ENCODE measurements around the gene GOLGA6L24.
"Not testable (repeated sequence)": the region's sequence is repeated elsewhere in the genome, so short reads cannot be mapped to it uniquely, and the experiment has no call there.

The GOLGA6L24 gene, protein sequence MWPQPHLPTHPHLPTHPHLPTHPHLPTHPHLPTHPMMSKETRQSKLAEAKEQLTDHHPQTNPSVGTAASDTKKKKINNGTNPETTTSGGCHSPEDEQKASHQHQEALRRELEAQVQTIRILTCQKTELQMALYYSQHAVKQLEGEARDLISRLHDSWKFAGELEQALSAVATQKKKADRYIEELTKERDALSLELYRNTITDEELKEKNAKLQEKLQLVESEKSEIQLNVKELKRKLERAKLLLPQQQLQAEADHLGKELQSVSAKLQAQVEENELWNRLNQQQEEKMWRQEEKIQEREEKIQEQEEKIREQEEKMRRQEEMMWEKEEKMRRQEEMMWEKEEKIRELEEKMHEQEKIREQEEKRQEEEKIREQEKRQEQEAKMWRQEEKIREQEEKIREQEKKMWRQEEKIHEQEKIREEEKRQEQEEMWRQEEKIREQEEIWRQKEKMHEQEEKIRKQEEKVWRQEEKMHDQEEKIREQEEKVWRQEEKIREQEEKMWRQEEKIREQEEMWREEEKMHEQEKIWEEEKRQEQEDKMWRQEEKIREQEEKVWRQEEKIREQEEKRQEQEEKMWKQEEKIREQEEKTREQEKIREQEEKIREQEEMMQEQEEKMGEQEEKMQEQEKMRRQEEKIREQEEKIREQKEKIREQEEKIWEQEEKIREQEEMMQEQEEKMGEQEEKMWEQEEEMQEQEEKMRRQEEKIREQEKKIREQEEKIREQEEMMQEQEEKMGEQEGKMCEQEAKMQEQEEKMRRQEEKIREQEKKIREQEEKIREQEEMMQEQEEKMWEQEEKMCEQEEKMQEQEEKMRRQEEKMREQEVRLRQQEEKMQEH

DNA sequence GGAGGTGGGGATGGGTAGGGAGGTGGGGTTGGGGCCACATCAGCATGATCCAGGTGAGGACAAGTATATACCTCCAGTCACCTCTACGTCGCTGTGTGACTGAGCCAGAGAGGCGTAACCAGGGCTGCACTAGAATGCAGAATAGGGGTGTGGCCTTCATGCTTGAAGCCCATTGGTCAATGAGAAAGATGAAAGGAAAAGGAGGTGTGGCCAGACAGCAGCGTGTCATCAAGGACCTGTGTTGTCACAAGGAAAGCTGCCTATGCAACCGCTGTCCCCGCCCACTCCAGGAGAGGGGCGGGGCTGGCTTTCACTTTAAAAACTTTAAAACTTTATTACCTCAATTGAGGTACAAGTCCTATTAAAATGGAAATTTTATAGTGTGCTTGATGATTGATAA is at the start of gene GOLGA6L24:
GOLGA6L24 (minus strand) TSS at position 101 of the 400 bp plus-strand sequence; CDS start at position 40, 61 bp downstream.
- not testable (repeated sequence) for DNase-seq

DNA sequence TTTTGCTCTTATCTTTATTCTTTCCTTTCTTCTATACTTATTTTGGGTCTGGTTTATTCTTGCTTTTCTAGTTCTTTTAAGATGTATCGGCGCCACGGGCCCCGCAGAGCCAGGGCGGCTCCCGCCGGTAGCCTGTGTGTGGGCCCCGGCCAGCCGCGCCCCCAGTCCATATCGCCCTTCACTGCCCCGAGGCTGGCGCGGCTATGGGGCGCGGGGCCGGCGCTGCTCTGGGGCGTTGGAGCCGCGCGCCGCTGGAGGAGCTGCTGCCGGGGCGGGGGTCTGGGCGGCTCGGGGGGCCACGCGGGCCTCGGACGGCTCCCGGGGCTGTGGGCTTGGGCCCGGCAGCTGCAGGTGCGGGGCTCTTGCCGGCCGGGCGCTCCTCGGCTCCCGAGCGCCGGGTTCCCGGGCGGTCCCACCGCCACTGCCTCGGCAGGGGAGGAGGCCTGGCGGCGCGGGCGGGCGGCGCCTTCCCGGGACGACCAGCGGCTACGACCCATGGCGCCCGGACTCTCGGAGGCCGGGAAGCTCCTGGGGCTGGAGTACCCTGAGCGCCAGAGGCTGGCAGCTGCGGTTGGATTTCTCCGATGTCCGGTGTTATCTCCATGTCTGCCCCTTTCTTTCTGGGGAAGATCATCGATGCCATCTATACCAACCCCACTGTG is 45.0 kb upstream of the GOLGA6L24 start:
- DNase-seq = not testable (repeated sequence)

DNA sequence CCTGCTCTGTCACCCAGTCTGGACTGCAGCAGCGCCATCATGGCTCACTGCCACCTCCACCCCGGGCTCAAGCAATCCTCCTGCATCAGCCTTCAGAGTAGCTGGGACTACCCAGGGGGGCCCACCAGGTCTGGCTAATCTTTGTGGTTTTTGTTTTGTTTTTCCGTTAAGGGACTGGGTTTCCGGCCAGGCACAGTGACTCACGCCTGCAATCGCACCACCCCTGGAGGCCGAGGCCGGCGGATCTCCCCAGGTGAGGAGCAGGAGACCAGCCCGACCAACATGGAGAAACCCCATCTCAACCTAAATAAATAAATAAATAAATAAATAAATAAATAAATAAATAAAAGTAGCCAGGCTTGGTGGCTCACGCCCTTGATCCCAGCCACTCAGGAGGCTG is 38.1 kb upstream of the GOLGA6L24 start:
- DNase-seq = not testable (repeated sequence)

DNA sequence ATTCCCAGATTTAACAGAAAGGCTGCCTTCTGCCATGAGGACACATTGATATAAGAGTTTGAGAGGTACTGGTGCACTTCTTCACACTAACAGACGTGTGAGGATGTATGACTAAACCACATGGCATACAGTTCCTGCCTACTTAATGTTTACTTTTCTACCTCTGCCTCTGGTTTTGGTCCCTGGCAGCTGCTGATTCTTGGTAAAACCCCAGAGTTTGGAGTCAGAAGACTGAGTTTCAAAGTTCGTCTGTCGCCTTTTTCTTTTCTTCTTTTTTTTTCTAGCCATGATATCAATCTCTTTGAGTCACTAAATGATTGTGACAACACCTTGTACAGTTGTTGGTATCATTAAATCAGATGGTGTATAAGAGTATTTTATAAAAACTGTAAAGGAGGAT is 22.2 kb upstream of the GOLGA6L24 start:
- DNase-seq = not testable (repeated sequence)

DNA sequence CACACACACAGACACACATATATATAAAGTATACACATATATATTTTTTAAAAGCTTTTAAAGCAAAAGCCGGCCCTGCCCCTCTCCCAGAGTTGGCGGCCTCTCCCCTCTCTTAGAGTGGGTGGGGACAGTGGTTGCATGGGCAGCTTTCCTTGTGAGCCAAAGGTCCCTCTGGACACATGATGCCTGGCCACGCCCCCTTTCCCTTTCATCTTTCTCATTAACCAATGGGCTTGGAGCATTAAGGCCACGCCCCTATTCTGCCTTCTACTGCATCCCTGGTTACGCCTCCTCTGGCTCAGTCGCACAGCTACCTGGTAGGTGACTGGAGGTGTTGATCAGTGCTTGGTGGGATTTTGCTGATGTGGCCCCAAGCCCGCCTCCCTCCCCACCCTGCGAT is 20.5 kb upstream of the GOLGA6L24 start, which contains the start of gene GOLGA8F:
GOLGA8F (plus strand) TSS at position 301 of the 400 bp plus-strand sequence; CDS start at position 399, 98 bp downstream.
- DNase-seq = not testable (repeated sequence)

DNA sequence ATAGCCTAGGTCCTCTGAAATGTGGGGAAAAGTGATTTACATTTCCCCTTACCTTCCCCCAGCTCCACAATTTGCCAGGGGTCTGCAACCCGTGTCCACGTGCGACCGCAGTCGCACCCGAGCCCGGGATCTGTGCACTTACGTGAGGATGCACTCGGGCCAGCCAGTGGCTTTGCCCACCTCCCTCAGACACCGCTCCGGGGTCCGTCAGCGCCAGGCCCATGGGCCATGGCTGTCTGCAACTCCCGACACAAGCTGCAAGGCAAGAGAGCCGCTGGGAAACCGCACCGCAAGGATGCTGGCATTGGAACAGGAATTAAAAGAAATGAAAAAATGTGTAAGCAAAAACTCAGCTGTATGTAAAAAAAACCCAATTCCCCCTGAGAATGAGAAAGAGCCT is 7.6 kb upstream of the GOLGA6L24 start:
- not testable (repeated sequence) for DNase-seq

DNA sequence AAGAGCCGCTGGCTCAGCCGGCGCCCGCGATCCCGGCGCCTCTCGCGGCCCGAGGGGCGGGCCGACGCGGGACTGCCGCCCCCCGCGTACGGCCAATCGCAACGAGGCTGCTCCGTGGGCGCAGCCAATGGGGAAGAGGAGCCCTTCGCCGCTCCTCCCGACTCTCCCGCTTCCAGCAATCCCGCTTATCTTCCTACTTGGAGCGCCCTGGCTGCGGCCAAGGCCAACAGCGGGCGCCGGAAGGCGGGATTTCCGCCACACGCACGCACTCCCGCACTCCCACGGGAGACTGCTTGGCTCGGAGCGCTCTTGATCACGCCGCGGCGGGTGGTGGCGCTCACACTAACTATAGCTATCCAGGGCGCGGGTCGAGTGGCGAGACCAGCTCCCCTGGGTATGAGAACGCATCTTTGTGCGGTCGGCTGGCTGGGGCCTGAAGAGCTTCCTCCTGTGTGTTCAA is 35.7 kb downstream of the GOLGA6L24 start, which contains the start of gene HERC2:
HERC2 (minus strand) TSS at position 51 of the 460 bp plus-strand sequence. CDS start 746 bp downstream, outside the sequence.
- not testable (repeated sequence) for DNase-seq

DNA sequence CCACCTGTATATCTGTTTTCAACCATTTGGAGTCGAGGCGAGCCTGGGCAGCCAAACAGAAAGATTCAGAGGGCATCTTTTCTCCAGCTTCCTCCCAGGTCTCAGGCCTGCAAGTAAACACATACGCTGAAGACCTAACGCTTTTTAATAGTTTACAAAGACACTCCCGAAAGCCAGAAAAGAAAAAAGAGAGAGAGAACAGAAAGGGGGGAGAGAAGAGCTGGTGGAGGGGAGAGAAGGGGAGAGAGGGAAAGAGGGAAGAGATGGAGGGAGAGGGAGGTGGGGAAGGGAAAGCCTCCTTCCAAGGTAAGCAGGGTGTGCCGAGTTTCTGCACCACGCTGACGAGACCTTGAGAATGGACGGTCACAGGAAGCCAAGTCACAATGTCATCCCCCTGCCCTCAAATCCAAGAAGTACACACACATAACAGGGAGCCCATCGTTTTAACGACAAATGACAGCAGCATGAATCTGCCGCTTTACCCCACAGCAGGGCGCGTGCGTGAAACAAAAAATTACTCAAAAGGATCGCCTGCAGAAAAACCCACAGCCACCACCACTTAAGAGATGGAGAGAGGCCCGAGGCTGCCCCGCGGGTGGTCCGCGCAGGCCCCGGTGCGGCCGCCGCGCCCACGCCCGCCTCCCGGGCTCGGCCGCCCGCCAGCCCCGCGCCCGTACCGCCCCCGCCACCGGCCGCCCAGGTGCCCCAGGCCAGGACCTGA is 36.4 kb downstream of the GOLGA6L24 start:
- peak; percentile 15 for DNase-seq

DNA sequence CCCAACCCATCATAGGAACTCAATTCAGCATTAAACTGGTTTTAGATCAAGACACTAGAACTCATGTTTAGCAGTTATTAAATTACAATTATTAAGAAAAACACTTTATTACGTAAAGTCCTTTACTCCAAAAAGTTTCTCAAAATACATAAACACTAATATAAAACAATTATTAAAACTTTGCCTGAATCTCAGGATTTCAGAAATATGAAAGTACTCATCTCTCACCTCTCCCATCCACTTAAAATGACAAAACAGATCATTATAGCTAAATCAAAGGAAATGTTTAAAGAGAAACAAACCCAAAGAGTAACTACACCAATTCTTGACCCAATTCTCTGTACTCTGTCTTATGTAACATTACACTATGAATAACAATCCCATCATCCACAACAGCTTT is 38.2 kb downstream of the GOLGA6L24 start:
- DNase-seq = not testable (repeated sequence)

DNA sequence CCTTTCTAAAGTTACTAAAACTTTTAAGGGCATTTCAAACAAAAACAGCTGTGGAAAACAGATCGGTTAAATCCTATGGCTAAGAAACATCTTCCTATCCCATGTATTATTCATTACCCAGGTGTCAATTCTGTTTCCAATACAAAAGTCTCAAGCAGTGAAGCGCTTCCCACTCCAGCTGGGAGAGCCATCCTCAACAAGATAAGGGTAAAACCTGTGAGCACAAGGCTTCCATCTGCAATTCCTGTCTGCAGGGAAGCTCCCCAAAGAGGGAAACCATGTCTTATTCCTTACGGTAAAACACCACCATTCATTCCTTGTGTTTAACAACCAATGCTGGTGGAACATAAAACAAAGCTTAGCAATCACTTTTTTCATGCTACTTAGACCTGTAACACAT is 39.1 kb downstream of the GOLGA6L24 start:
- not testable (repeated sequence) for DNase-seq

DNA sequence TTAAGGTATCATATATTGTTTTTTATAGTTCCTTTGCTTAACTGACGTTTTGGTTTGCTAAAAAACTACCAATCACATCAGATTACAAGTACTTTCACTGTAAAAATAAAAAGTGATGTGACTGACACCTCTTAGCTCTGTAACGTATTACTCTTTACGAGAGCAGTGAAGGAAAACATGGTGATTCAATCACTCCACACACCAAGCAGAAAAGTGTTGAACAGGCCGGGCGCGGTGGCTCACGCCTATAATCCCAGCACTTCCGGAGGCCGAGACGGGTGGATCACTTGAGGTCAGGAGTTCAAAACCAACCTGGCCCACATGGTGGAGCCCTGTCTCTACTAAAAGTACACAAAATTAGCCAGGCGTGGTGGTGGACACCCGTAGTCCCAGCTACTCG is 39.8 kb downstream of the GOLGA6L24 start:
- not testable (repeated sequence) for DNase-seq

DNA sequence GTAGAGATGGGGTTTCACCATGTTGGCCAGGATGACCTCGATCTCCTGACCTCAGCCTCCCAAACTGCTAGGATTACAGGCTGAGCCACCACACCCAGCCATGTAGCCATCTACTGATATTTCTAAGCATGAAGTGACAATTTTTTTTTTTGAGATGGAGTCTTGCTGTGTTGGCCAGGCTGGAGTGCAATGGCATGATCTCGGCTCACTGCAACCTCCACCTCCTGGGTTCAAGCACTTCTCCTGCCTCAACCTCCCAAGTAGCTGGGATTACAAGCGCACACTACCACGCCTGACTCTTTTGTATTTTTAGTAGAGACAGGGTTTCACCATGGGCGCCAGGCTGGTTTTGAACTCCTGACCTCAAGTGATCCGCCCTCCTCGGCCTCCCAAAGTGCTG is 40.9 kb downstream of the GOLGA6L24 start:
- not testable (repeated sequence) for DNase-seq

DNA sequence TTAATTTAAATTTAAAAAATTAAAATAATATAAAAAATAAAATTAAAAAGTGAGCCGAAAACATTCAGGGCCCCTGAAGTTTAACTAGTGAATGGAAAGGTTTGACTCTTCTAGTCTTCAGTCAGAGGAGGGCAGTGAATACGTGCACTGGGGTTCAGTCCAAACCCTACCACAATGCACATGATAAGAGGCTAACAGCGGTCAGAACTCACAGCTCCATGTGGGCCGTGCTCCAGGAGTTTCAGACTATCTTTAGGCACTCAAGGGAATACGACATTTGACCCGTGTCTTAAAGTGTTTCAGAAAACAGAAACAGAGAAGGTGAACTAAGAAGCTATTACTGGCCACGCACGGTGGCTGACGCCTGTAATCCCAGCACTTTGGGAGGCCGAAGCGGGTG is 47.4 kb downstream of the GOLGA6L24 start:
- not testable (repeated sequence) for DNase-seq

DNA sequence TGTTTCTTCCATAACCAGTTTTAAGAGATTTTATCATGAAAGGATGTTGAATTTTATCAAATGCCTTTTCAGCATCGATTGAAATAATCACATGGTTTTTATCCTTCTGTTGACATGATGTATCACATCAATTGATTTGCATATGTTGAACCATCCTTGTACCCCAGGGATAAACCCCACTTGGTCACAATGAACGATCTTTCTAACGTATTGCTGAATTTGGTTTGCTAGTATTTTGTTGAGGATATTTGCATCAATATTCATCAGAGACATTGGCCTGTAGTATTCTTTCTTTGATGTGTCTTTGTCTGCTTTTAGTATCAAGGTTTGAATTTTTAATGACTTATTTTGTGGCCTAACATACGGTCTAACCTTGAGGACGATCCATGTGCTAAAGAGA is 49.2 kb downstream of the GOLGA6L24 start:
- DNase-seq = not testable (repeated sequence)
